Osteoblast (primary cell): ENCODE data around the gene TLE3. TPM values are rescaled to one million over a fixed set of nuclear protein-coding genes. Genes with fewer than 3 reads are reported as not detected.

ENCODE experiments used
- DNase-seq: peaks from one replicate; pipeline ENCODE4 v3.0.0; 2011; ENCODE audit warnings: low spot score, mixed read lengths; ENCODE audit not compliant: insufficient read length; ENCODE audit errors: missing footprints
- H2AFZ ChIP-seq: 2 replicates; pipeline ENCODE4 v1.6.0; 2011; ENCODE audit warnings: mild to moderate bottlenecking, low read length
- H3K27ac ChIP-seq: 2 replicates; pipeline ENCODE4 v1.5.1; 2011; ENCODE audit warnings: mild to moderate bottlenecking, low read depth, low read length, moderate library complexity
- H3K27me3 ChIP-seq: 2 replicates; pipeline ENCODE4 v1.6.0; 2012; ENCODE audit warnings: mild to moderate bottlenecking, control low read depth, inconsistent platforms, low read length, moderate library complexity; ENCODE audit not compliant: insufficient read depth
- H3K36me3 ChIP-seq: 2 replicates; pipeline ENCODE4 v1.5.1; 2011; ENCODE audit warnings: mild to moderate bottlenecking, low read length, control low read depth, moderate library complexity; ENCODE audit not compliant: insufficient read depth
- H3K4me1 ChIP-seq: 2 replicates; pipeline ENCODE4 v1.5.1; 2011; ENCODE audit warnings: mild to moderate bottlenecking, low read length, control low read depth, moderate library complexity; ENCODE audit not compliant: insufficient read depth
- H3K4me2 ChIP-seq: 2 replicates; pipeline ENCODE4 v1.6.0; 2011; ENCODE audit warnings: mild to moderate bottlenecking, low read length; ENCODE audit not compliant: insufficient read depth
- H3K4me3 ChIP-seq: fragments of 200-600 bp; sonication (generic); 3 replicates; pipeline ENCODE4 v1.5.1; 2012; ENCODE audit warnings: mild to moderate bottlenecking, low read length, inconsistent platforms; ENCODE audit not compliant: insufficient read depth
- H3K79me2 ChIP-seq: 2 replicates; pipeline ENCODE4 v1.6.0; 2012; ENCODE audit warnings: mild to moderate bottlenecking, low read length, control low read depth, inconsistent platforms; ENCODE audit not compliant: insufficient read depth
- H3K9me3 ChIP-seq: 2 replicates; pipeline ENCODE4 v1.5.1; 2011; ENCODE audit warnings: low read depth, low read length, control low read depth
- H4K20me1 ChIP-seq: 2 replicates; pipeline ENCODE4 v1.6.0; 2012; ENCODE audit warnings: mild to moderate bottlenecking, low read length, control low read depth; ENCODE audit not compliant: insufficient read depth
- total RNA-seq: library from RNA; depleted of rRNA; stranded (reverse); fragments of >200 nt; gene quantifications from 2 replicates; pipeline ENCODE4 v1.2.3, GENCODE V29; 2012
- TF ChIP-seq, protein P1 (sequence below): IDR thresholded peaks from 2 replicates; pipeline ENCODE4 v1.5.1; 2011; ENCODE audit warnings: mild to moderate bottlenecking, low read depth, low read length, moderate library complexity; ENCODE audit errors: extremely low read depth

Gene TLE3
- total RNA-seq, 1 donor, result 29.7 TPM

DNA sequence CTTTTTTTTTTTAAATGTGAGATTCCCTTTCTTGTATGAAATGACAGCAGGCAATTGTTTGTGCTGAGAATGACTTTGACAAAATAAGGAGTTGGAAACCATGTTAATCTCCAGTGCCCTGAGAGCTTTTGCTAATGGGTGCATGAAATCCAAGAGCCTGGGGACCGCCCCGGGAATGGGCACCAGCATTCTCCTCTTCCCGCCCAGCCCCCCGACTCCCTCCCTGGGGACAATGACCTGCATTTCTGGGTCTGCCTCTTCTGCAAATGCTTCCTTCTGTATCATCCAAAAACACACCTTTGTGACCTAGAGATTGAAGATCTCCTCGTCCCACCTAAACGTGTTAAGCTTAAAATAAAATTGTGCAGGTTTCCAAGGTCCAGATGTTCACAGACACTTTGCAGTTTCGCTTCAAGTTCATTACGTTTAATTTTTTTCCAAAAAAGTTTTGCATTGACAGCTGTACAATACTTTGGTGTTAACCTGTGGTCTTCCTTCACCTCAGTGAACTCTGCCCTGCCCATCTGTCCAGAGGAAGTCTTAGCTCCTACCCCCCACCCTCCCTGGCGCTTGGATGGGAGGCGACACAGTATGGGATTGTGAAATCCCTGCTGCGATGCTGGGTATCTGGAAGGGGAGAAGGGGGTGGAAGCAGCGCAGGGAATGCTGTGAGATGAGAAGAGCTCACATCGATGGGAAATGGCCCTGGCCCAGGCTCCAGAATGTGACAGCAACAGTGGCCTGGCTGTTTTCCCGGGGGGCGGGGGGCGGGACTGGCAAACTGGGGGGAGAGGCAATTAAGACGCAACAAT is 50.1 kb downstream of the TLE3 start:
- H3K4me3 ChIP-seq, result no peak overlapping the region
- TF ChIP-seq, protein P1, sequence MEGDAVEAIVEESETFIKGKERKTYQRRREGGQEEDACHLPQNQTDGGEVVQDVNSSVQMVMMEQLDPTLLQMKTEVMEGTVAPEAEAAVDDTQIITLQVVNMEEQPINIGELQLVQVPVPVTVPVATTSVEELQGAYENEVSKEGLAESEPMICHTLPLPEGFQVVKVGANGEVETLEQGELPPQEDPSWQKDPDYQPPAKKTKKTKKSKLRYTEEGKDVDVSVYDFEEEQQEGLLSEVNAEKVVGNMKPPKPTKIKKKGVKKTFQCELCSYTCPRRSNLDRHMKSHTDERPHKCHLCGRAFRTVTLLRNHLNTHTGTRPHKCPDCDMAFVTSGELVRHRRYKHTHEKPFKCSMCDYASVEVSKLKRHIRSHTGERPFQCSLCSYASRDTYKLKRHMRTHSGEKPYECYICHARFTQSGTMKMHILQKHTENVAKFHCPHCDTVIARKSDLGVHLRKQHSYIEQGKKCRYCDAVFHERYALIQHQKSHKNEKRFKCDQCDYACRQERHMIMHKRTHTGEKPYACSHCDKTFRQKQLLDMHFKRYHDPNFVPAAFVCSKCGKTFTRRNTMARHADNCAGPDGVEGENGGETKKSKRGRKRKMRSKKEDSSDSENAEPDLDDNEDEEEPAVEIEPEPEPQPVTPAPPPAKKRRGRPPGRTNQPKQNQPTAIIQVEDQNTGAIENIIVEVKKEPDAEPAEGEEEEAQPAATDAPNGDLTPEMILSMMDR, result no peak
- DNase-seq, result peak; percentile 71
- no peaks in the 10 kb centered on the region for H3K9me3 ChIP-seq
- H4K20me1 ChIP-seq, result peaks cover 18% of the 10 kb centered on the region
- H3K79me2 ChIP-seq, result no peaks in the 10 kb centered on the region
- H3K4me1 ChIP-seq, result no peaks in the 10 kb centered on the region
- peaks cover 51% of the 10 kb centered on the region for H3K36me3 ChIP-seq
- H2AFZ ChIP-seq, result no peak overlapping the region
- H3K27me3 ChIP-seq, result no peaks in the 10 kb centered on the region
- no peak overlapping the region for H3K27ac ChIP-seq
- no peak overlapping the region for H3K4me2 ChIP-seq

DNA sequence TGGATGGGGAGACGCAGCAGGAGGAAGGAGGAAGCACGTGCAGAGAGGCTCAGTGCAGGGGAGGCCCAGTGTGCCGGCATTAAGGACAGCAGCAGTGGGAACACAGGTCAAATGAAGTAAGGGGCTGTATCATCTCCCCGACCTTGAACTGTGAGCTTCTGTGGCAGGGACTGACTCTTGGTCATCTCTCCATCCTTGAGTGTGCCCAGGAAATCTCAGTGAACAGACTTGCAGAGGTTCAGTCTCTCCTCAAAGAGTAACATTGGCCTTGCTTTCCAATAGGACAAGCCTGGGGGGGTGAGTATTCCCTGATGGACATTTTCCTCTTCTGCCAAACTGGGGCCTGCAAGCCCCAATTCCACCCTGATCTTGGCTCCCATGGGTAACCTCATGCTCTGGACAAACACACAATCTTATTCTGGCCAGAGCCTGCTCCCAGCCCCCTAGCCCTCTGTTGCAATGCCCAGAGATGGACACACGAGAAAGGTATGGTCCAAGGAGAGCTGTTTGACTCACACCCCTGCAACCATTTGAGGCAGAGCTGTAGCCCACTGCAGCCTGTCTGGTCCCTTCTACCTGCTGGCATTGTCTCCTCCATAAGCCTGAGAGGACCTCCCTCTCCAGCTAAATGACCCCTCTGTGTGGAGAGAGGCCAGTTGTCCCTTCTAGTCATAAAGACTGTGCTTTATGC is 50.9 kb downstream of the TLE3 start:
- Histone ChIP-seq H3K36me3 (peaks cover 44% of the 10 kb centered on the region), H3K4me1 (no peaks in the 10 kb centered on the region), H3K27ac (no peak overlapping the region), H3K4me2 (no peak overlapping the region), H3K27me3 (no peaks in the 10 kb centered on the region), H3K79me2 (no peaks in the 10 kb centered on the region), H2AFZ (no peak overlapping the region), H3K4me3 (no peak overlapping the region), H4K20me1 (peaks cover 14% of the 10 kb centered on the region), H3K9me3 (no peaks in the 10 kb centered on the region)
- DNase-seq, result peak; percentile 54
- TF ChIP-seq, protein P1, result no peak

DNA sequence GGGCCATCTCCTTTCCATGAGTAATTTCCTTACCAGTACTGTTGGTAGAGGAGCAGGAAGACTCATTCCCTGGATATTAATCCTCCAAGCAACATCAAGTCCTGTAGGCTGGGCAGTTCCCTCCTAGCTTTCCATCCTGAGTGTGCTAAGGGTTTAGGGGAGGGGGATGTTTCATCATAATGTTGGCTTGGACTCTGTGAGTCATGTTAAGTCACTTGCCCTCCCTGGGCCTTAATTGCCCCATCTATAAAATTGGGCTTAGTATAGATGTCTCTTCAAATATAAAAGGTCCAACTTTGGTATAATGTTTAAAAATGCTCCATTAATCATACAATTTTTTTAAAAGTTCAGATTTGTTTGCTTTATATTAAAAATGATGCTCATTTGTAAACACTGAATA is 52.7 kb downstream of the TLE3 start:
- no peaks in the 10 kb centered on the region for H3K79me2 ChIP-seq
- TF ChIP-seq, protein P1, result no peak
- no peak overlapping the region for H2AFZ ChIP-seq
- no peak overlapping the region for H3K4me3 ChIP-seq
- peaks cover 14% of the 10 kb centered on the region for H4K20me1 ChIP-seq
- peaks cover 26% of the 10 kb centered on the region for H3K36me3 ChIP-seq
- H3K4me1 ChIP-seq, result no peaks in the 10 kb centered on the region
- H3K9me3 ChIP-seq, result no peaks in the 10 kb centered on the region
- no peaks in the 10 kb centered on the region for H3K27me3 ChIP-seq
- no peak overlapping the region for H3K4me2 ChIP-seq
- peak; percentile 69 for DNase-seq
- no peak overlapping the region for H3K27ac ChIP-seq

DNA sequence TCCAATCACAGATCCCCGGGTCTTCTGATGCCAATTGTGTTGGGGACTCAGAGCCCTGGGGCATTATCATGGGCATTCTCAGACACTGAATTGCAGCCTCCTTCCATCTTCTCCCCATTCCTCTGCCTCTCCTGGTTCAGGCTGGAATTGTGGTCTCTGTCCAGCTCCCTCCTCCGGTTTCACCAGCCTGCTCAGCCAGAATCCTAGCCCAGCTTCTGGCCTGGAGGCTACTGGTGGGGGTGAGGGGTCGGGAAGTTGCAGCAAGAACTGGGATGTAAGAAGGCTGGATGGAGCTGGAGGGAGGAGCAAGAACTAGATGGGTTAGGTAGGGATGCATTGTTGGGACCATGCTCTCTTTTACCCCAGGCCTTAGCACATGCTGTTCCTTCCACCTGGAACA is 53.5 kb downstream of the TLE3 start:
- Histone ChIP-seq H3K36me3 (peaks cover 17% of the 10 kb centered on the region), H3K9me3 (no peaks in the 10 kb centered on the region), H3K4me1 (no peaks in the 10 kb centered on the region), H3K79me2 (no peaks in the 10 kb centered on the region), H4K20me1 (peaks cover 12% of the 10 kb centered on the region), H3K4me2 (no peak overlapping the region), H3K4me3 (no peak overlapping the region), H3K27me3 (no peaks in the 10 kb centered on the region), H3K27ac (no peak overlapping the region), H2AFZ (no peak overlapping the region)
- TF ChIP-seq, protein P1, result no peak
- DNase-seq, result no peak
